Vagina (tissue), 2 donors: ENCODE results near the gene OGFRL1.

Experiments
- CTCF ChIP-seq, 3 experiments: fragments of 450-650 bp in 2 of 3; fragments of 200-600 bp in 1 of 3; sonication (generic) in 1 of 3; IDR thresholded peaks; one replicate each; pipeline ENCODE4 v1.5.1; 2017 to 2019; ENCODE audit warnings: antibody characterized with exemption in 3 of 3, mild to moderate bottlenecking in 2 of 3, moderate library complexity in 2 of 3
- POLR2A ChIP-seq, 2 donors: fragments of 450-650 bp; IDR thresholded peaks; one replicate each; pipeline ENCODE4 v1.6.1; 2017; ENCODE audit warnings: antibody characterized with exemption in 2 of 2, mild to moderate bottlenecking in 2 of 2, moderate library complexity in 2 of 2
- POLR2AphosphoS5 ChIP-seq, 2 donors: sonication (generic); formaldehyde crosslinking; IDR thresholded peaks; one replicate each; pipeline ENCODE4 v1.9.0; 2017; ENCODE audit warnings: antibody characterized with exemption in 2 of 2, mild to moderate bottlenecking in 2 of 2, low read depth in 1 of 2; ENCODE audit not compliant: insufficient read depth in 1 of 2

DNA sequence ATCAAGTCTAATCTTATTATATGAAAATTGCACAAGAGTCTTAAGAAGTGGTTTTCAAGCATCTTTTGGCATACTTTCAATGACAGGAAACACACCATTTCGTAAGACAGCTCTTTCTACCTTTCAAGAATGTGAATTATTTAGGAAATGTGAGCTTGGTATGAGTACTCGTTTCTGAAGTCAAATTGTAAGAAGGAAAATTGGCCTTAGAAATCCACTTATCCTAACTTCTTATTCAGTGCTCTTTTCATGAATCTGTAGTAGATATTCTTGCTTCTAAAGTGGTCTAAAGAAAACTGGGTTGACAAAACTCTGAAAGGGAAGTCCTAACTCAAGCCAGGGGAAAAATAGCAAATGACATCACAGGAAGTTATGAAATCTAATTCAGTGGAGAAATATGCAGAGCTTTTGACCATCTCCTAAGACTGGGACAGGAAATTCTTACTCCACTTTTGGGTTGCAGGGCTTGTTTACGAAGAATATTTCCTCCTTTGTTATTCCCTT lies 38.5 kb upstream of the OGFRL1 start:
- TF ChIP-seq CTCF (IDR thresholded peaks at IDR 0.05), result no peak
- peak; percentile 7 to 53 for TF ChIP-seq POLR2AphosphoS5 (IDR thresholded peaks at IDR 0.05; ENCODE audit: insufficient read depth in 1 of 2, low read depth in 1 of 2)
- no peak for TF ChIP-seq POLR2A (IDR thresholded peaks at IDR 0.05)
